PC-3 (cell line): Measurements from ENCODE around the gene XG.

Experiments used
- EZH2 ChIP-seq: fragments of 300-600 bp; sonication (generic); IDR thresholded peaks from one replicate; pipeline ENCODE4 v1.6.1; 2017; ENCODE audit warnings: antibody characterized with exemption, mild to moderate bottlenecking, low read length; ENCODE audit not compliant: unreplicated experiment
- EZH2phosphoT487 ChIP-seq: fragments of 300-600 bp; sonication (generic); IDR thresholded peaks from 2 replicates; pipeline ENCODE4 v1.6.1; 2018; ENCODE audit warnings: mild to moderate bottlenecking, antibody characterized with exemption, low read length, borderline replicate concordance
- TF ChIP-seq, protein P1 (sequence below): fragments of 300-600 bp; sonication (generic); conservative IDR thresholded peaks from 2 replicates; pipeline ENCODE4 v1.5.1; 2017; ENCODE audit warnings: antibody characterized with exemption, low read depth, mild to moderate bottlenecking, low read length

GRCh38 chrX:2799369-2799768 is 47.5 kb downstream of the XG start:
- TF ChIP-seq, protein P1, sequence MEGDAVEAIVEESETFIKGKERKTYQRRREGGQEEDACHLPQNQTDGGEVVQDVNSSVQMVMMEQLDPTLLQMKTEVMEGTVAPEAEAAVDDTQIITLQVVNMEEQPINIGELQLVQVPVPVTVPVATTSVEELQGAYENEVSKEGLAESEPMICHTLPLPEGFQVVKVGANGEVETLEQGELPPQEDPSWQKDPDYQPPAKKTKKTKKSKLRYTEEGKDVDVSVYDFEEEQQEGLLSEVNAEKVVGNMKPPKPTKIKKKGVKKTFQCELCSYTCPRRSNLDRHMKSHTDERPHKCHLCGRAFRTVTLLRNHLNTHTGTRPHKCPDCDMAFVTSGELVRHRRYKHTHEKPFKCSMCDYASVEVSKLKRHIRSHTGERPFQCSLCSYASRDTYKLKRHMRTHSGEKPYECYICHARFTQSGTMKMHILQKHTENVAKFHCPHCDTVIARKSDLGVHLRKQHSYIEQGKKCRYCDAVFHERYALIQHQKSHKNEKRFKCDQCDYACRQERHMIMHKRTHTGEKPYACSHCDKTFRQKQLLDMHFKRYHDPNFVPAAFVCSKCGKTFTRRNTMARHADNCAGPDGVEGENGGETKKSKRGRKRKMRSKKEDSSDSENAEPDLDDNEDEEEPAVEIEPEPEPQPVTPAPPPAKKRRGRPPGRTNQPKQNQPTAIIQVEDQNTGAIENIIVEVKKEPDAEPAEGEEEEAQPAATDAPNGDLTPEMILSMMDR: no peak
- no peak for TF ChIP-seq EZH2
- TF ChIP-seq EZH2phosphoT487: no peak
